ENCODE data around the gene CSH1.
"Not testable (repeated sequence)": the region's sequence is repeated elsewhere in the genome, so short reads cannot be mapped to it uniquely, and the experiment has no call there.

Gene CSH1

DNA sequence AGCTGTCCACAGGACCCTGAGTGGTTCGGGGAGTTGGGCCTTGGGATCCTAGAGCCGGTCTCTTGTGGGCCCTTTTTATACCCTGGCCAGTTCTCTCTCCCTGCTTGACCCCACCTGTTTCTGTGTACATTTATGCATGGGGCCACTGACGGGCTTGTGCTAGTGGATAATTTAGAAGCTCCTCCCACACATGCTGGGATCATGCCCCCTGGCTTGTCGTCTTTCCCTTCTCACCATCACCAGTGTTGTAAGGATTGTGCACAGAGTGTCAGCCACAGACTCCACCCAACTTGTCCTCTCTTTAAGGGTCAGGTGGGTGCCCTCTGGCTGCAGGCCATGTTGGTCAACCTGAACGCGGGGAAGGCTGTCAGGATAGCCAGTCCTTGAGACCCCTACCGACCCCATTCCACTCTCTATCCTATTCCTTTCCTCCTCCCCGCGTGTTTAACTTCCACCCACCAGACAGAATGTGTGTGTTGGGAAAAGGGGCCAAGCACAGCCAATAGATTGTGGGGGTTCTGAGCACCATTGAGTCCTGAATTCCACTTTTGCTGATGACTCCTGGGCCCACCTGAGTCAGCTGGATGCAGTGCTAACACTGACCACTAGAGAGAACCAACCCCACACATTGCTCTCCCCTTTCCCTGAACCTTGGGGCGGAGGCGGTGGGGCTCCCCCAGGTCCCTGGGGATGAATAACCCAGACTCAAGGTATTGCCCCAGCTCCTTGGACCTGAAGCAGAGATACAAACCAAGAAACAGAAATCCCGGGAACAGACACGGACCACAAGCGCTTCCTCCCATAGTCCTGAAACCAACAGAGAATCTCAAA lies at the start of gene CSH1:
Gene CSH1 (minus strand): TSS at position 51 of the 831 bp plus-strand sequence. CDS start 63 bp downstream, outside the sequence.
- DNase-seq (ENCODE audit: low read depth in 2 of 2, low spot score in 1 of 2) = not testable (repeated sequence)

- no peak for DNase-seq (ENCODE audit: low read depth in 2 of 2, low spot score in 1 of 2)
These were observed 49.5 kb upstream of the CSH1 start for GRCh38 chr17:63945784-63946439.

DNA sequence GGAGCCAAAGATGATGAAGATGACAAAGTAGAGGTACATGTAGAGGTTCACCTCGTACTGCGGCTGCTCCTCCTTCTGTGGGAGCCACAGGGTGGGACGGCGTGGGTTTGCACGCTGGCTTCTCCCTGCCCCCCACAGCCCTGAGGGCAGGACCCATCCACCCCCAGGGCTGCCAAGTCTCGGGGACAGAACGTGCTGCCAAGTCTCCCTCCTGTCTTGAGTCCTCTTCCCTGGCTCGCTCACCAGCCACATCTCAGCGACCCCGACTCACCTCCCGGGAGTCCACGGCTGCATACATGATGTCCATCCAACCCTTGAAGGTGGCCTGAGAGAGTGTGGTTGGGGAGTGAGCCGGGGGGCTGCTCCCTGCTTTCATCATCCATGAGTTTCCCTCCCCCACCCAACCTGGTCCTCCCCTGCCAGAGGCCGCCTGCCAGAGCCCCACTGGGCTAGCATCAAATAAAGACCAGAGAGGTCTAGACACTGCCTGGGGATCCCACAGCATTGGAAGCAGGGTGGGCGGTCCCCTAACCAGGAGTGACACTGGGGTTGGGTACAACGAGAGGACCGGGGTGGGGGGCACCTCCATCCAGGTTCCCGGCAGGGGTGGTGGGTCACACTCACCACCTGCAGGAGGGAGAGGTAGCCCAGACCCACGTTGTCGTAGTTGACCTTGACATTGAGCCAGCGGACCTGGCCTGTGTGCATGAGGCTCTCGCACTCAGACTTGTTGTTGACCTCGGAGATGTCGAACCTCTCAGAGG lies 48.5 kb upstream of the CSH1 start:
- no peak for DNase-seq (ENCODE audit: low read depth in 2 of 2, low spot score in 1 of 2)

DNA sequence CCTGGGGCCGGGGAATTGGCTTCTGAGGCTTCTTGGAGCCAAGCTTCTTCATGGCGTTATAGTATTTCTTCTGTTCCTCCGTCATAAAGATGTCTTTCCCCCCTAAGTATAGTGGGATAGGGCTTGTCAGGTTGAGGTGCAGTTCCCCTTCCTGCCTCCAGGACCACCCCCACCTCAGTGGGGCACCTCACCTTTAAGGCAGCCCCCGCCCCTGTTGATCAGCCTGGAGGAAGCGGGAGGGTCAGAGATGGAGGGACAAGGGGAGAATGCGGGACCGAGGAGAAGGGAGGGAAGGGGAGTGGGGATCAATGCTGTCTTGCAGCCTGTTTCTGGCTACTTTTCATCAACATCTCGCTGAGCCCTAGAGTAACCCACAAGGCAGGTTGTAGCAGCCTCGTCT lies 47.4 kb upstream of the CSH1 start:
- DNase-seq (ENCODE audit: low read depth in 2 of 2, low spot score in 1 of 2) = no peak

DNA sequence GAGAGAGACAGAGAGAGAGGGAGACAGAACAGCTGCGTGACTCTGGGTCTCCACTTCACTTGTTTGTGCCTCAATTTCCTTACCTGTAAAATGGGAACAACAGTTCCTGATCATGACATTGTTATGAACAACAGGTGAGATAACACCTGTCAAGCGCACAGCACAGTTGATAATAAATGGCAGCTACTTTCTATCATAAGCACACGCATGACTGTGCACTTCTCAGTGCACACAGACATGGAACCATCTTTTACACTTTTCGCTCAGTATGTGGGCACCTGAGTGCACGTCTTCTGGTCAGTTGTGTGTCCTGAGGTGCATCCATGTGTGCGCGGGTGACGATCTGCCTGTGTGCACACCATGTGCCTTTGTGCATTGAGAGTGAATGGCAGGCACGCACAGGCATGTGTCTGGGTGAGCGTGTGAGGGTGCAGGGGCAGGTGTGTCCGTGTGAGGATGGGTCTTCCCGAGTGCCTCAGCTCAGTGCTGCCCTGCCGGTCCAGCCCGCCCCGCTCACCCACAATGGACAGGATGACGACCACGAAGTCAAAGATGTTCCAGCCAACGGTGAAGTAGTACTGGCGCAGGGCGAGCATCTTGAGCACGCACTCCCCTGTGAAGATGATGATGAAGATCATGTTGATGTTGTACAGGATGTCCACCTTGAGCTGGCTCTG lies 46.1 kb upstream of the CSH1 start:
- DNase-seq (ENCODE audit: low read depth in 2 of 2, low spot score in 1 of 2) = no peak

GRCh38 chr17:63941751-63942150 lies 45.4 kb upstream of the CSH1 start:
- DNase-seq (ENCODE audit: low read depth in 2 of 2, low spot score in 1 of 2) = no peak

- DNase-seq (ENCODE audit: low read depth in 2 of 2, low spot score in 1 of 2) = no peak
These were observed 44.8 kb upstream of the CSH1 start for GRCh38 chr17:63941162-63941561.

DNA sequence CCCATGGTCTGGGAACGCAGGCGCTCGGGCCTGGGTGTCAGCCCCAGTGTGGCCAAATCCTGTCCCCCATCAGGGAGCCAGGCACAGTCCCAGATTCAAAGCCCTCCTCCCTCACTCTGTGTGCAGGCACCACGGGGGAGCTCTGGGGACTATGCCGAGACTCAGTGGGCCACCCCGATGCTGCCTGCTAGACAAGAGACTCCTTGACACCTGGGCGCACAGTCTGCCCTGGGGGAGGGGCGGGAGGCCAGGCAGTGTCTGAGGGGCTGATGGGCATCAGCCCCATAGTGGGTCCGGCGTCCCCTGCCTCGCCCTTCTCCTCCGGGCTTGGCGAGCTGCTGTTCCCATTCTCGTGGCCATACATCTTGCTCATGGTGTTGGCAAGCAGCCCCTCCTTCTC lies 44.2 kb upstream of the CSH1 start:
- no peak for DNase-seq (ENCODE audit: low read depth in 2 of 2, low spot score in 1 of 2)

DNA sequence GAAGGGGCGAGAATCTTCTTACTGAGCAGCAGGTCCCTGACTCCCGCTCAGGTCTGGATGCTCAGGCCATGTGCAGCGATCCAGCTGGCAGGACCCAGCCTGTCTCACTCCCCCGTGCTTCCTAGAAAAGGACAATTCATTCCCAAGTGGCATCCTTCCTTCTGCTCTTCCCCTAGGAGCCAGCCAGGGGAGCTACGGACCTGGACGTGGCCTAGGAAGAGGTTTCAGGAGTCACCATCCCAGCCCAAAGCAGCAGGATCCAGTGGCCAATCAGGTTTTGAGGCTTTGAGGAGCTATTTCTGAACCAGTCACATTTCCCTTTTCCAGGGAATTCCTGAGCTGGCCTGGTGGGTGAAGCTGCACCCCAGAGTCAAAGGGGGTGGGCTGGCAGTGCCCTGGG lies 43.5 kb upstream of the CSH1 start:
- no peak for DNase-seq (ENCODE audit: low read depth in 2 of 2, low spot score in 1 of 2)

DNA sequence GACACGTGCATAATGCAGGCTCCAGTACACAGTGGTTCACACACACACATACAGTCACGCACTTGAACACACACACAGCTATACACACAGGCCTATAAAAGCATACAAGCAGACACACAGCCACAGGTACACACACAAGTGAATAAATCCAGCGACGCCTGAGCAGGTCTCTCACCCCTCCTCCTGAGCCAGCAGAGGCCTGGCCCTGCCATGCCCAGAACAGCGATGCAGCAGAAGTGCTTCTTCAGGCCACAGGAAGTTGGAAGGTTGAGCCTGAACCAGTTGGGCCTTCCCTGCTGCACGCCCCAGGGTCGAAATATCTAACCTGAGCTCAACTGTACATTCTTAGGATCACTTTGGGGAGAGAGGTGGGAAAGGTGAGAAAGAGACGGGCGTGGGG lies 43.0 kb upstream of the CSH1 start:
- no peak for DNase-seq (ENCODE audit: low read depth in 2 of 2, low spot score in 1 of 2)

DNA sequence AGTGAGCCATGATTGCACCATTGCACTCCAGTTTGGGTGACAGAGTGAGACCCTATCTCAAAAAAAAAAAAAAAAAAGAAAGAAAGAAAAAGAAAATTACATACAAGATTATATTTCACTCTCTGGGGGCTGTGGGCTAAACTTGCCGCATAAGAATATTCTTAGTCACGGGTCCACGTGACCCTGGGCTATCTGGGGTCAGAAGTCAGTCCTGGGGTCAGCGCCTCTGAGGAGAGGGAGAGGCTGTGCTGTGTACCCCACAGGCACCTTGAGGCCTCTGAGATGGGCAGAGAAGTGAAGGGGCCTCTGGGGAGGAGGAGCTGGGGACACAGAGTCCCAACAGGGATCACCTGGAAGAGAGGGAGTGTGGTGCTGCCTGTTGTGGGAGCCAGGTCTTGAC lies 41.5 kb upstream of the CSH1 start:
- DNase-seq (ENCODE audit: low read depth in 2 of 2, low spot score in 1 of 2) = no peak

- DNase-seq (ENCODE audit: low read depth in 2 of 2, low spot score in 1 of 2) = no peak
These were observed 40.9 kb upstream of the CSH1 start for GRCh38 chr17:63937319-63937718.

DNA sequence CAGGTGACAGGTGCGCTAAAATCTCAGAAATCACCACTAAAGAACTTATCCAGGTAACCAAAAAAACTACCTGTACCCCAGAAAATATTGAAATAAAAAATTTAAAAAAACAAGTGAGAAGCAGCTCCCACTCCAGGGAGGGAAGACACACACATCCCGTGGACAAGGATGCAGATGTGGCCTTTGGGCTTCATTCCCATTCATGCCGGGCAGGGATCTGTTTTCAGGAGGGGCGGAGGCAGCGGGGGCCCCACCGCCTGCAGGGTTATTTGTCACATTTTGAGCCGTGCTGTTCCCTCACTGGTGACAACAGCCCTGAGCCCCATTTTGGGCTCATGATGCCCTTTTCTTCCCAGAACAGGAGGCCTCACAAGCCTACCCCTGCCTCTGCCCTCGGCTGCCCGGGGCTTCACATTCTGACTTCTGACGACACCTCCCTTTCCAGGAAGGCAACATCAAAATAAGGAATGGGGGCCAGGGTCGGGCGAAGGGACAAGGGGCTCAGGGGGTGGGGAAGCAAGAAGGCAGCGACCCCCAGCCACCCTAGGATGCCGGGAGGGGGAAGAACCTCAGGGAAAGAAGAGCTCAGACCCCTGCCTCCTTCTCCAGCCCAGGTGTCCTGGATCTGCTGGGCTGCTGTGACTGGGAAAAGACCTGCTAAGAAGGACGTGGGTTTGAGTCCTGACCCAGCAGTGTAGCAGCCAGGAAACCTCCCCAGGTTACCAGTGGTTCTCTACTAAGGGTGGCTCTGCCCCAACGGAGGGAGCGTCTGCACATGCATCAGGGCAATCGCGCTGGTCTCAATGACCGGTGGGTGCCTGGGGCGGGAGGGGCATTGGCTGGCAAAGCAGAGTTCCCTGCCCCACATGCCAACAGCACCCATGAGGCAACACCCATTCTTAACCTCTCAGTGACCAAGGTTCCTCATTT lies 38.1 kb upstream of the CSH1 start:
- no peak for DNase-seq (ENCODE audit: low read depth in 2 of 2, low spot score in 1 of 2)

DNA sequence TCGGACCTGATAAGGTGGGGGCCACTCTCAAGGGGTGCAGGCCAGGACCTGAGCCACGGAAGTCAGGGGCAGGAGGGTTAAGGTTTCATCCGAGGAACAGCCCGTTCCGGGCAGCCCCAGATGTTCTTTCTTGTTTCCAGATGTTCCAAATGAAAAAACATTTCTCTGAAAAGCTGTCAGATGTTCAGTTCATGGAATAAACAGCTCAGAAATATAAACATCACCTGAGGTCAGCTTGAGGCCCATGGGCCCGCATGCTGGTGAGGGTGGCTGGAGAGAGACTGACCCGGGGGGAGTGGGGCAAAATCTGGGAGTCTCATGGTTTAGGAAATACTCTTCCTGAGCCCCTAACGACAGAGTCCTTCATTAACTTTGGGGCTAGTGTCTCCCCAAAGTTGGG lies 37.2 kb upstream of the CSH1 start:
- DNase-seq (ENCODE audit: low read depth in 2 of 2, low spot score in 1 of 2) = no peak

- no peak for DNase-seq (ENCODE audit: low read depth in 2 of 2, low spot score in 1 of 2)
These were observed 36.3 kb upstream of the CSH1 start for GRCh38 chr17:63932721-63933120.

GRCh38 chr17:63931981-63932561 lies 35.7 kb upstream of the CSH1 start, which contains the start of gene CD79B:
TSS of gene CD79B (minus strand) at chr17:63932331. CDS start at chr17:63932261, 70 bp downstream.
- no peak for DNase-seq (ENCODE audit: low read depth in 2 of 2, low spot score in 1 of 2)

- no peak for DNase-seq (ENCODE audit: low read depth in 2 of 2, low spot score in 1 of 2)
These were observed 34.7 kb upstream of the CSH1 start for GRCh38 chr17:63930951-63931575.

DNA sequence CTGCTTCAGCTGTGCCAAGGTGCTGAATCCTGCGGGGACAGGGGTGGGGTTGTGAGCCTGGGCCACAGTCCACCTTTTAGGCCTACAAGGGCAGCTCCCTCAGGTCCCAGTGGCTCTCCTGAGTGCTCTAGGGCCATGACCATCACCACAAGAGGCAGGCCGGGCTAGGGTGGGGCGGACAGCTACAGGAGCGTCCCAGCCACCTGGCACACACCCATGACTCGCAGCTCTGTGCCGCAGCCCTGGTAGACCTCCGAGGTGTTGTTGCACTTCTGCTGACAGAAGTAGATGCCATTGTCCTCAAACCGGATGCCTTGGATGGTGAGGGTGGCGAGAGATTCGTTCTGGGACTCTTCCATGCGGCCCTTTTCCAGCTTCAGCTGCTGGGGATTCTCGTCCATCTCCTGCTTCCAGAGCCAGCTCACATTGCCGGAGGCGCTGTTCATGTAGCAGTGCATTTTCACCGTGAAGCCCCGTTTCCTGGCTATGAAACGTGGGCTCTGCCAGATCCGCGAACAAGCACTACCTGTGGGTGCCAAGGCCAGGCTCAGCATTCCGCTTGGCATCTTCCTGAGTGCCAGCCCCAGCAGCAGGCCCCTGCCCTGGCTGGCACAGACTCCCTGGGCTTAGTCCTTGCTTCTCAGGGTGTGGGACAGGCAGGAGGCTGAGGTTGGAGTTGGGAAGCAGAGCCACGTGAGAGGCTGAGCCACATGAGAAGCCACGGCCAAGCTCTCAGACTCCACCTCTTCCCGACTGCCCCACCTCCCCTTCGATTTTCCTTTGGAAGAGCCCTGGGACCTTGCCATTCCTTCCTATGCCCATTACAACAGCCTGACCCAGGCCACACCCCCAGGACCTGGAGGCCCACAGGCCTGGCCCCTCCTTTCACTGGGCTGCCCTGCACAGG lies 33.7 kb upstream of the CSH1 start:
- no peak for DNase-seq (ENCODE audit: low read depth in 2 of 2, low spot score in 1 of 2)

All from stimulated activated CD8-positive, alpha-beta memory T cell treated with anti-CD3 and anti-CD28 coated beads, Interleukin-4, amount 100 ng/mL, for 1 hour (primary cell).